Esophagus squamous epithelium (tissue), 5 donors: ENCODE results near the gene CHMP5. TPM values are rescaled to one million over a fixed set of nuclear protein-coding genes. Genes with fewer than 3 reads are reported as not detected.

Experiments used
- DNase-seq: peaks from one replicate; lab custom pipeline; 2025; lab: John Stamatoyannopoulos, UW
- H3K27ac ChIP-seq, 4 donors: fragments of 200-600 bp; sonication (generic); one replicate each; pipeline ENCODE4 v1.5.1; 2016 to 2019; ENCODE audit warnings: mild to moderate bottlenecking in 1 of 4
- H3K27me3 ChIP-seq, 4 donors: fragments of 200-600 bp; sonication (generic); 1 replicate in 3 of 4; 2 replicates in 1 of 4; pipeline versions ENCODE4 v1.5.1 to v1.6.0; 2017 to 2021; ENCODE audit warnings: antibody characterized with exemption in 1 of 4
- H3K36me3 ChIP-seq, 3 donors: fragments of 200-600 bp; sonication (generic); one replicate each; pipeline ENCODE4 v1.5.1; 2016 to 2019
- H3K4me1 ChIP-seq, 3 donors: fragments of 200-600 bp; sonication (generic); one replicate each; pipeline ENCODE4 v1.5.1; 2017 to 2019
- H3K4me3 ChIP-seq, 4 donors: fragments of 200-600 bp; sonication (generic); 1 replicate in 3 of 4; 2 replicates in 1 of 4; pipeline ENCODE4 v1.5.1; 2016 to 2019; ENCODE audit warnings: mild to moderate bottlenecking in 2 of 4, moderate library complexity in 1 of 4
- H3K9me3 ChIP-seq, 3 donors: fragments of 200-600 bp; sonication (generic); one replicate each; pipeline ENCODE4 v1.5.1; 2016 to 2019
- POLR2A ChIP-seq, 4 donors: fragments of 450-650 bp; IDR thresholded peaks; one replicate each; pipeline ENCODE4 v1.6.1; 2017; ENCODE audit warnings: antibody characterized with exemption in 4 of 4, mild to moderate bottlenecking in 4 of 4, moderate library complexity in 3 of 4
- WGBS, 2 donors: methylation state at CpG; one replicate each; pipeline ENCODE4 v1.1.5; 2018; 5-methylcytosine and 5-hydroxymethylcytosine counted together
- intact Hi-C: fragments of 100-400 bp; cut with DNase I; formaldehyde crosslinking; loops from one replicate; pipeline ENCODE4 v1.15.0; 2022
- total RNA-seq, 4 donors: library from RNA; depleted of rRNA; stranded (reverse); fragments of >200 nt; gene quantifications; one replicate each; pipeline ENCODE4 v1.1.0, GENCODE V29; 2016
- TF ChIP-seq, protein P1 (sequence below), 6 experiments: fragments of 450-650 bp in 4 of 6; fragments of 200-600 bp in 2 of 6; sonication (generic) in 2 of 6; IDR thresholded peaks; one replicate each; pipeline ENCODE4 v1.5.1; 2016 to 2019; ENCODE audit warnings: antibody characterized with exemption in 6 of 6, mild to moderate bottlenecking in 4 of 6, moderate library complexity in 4 of 6
- donor health status: DM: yes; HTN: yes; CAD: no.

The CHMP5 gene
- total RNA-seq, 4 donors from 2014 or later, result 37.7 to 62.5 (median 54.2) TPM

DNA sequence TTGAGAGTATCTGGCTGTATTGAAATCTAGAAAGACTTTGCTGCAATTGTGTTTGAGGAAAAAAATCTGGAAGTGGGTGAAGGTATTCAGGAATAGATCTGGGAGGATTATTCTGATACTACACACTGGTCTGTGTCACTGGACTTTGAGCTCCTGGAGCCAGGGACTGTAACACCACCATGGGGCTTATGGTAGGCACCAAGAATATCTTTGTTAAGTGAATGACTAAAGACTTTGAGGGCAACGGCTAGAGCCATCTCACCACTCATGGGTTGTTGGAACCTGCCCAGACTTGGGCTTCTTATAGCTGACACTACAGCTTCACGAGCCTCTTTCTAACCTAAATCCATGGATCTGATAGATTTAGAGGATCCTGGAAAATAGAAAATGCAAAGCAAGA is 35.7 kb downstream of the CHMP5 start:
- Histone ChIP-seq H3K9me3 (no peaks in the 10 kb centered on the region), H3K4me3 (no peak overlapping the region), H3K36me3 (peaks cover 16 to 100% (median 51%) of the 10 kb centered on the region in 3 donors), H3K27me3 (no peaks in the 10 kb centered on the region), H3K27ac (no peak overlapping the region), H3K4me1 (peaks cover 8 to 54% (median 22%) of the 10 kb centered on the region in 3 donors)
- intact Hi-C loops, result no loop called here
- DNase-seq, result no peak
- TF ChIP-seq, protein P1, sequence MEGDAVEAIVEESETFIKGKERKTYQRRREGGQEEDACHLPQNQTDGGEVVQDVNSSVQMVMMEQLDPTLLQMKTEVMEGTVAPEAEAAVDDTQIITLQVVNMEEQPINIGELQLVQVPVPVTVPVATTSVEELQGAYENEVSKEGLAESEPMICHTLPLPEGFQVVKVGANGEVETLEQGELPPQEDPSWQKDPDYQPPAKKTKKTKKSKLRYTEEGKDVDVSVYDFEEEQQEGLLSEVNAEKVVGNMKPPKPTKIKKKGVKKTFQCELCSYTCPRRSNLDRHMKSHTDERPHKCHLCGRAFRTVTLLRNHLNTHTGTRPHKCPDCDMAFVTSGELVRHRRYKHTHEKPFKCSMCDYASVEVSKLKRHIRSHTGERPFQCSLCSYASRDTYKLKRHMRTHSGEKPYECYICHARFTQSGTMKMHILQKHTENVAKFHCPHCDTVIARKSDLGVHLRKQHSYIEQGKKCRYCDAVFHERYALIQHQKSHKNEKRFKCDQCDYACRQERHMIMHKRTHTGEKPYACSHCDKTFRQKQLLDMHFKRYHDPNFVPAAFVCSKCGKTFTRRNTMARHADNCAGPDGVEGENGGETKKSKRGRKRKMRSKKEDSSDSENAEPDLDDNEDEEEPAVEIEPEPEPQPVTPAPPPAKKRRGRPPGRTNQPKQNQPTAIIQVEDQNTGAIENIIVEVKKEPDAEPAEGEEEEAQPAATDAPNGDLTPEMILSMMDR (IDR thresholded peaks at IDR 0.05), result no peak
- no peak for TF ChIP-seq POLR2A (IDR thresholded peaks at IDR 0.05)
- 42 to 67% methylated on average over 2 of the region's 2 CpGs for WGBS, 2 donors

DNA sequence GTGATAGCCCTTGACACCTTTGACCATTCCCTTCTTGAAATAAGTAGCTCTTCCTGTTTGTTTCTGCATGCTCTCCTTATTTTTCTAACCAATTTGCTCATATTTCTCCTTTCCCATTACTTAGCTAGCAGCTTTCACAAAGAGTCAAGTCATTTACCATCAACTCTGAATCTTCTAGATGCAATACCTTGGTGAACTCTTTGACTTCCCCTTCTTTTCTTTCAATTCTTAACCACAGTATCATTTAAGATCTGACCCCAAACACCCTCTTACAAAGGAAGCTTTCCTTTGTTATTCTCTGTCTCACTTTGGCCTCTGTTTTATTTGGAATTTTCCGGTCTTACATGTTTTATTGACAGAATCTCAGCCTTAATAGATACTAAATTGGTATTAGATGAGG is 39.5 kb downstream of the CHMP5 start:
- 78 to 92% methylated on average over 1 of the region's 1 CpG for WGBS, 2 donors
- DNase-seq, result no peak
- Histone ChIP-seq H3K4me3 (no peak overlapping the region), H3K27me3 (no peaks in the 10 kb centered on the region), H3K36me3 (peaks cover 35 to 100% (median 55%) of the 10 kb centered on the region in 3 donors), H3K9me3 (no peaks in the 10 kb centered on the region), H3K4me1 (peaks cover 0 to 26% (median under 1%) of the 10 kb centered on the region in 3 donors), H3K27ac (no peak overlapping the region)
- TF ChIP-seq, protein P1 (IDR thresholded peaks at IDR 0.05), result no peak
- no peak for TF ChIP-seq POLR2A (IDR thresholded peaks at IDR 0.05)
- intact Hi-C loops, result no loop called here

DNA sequence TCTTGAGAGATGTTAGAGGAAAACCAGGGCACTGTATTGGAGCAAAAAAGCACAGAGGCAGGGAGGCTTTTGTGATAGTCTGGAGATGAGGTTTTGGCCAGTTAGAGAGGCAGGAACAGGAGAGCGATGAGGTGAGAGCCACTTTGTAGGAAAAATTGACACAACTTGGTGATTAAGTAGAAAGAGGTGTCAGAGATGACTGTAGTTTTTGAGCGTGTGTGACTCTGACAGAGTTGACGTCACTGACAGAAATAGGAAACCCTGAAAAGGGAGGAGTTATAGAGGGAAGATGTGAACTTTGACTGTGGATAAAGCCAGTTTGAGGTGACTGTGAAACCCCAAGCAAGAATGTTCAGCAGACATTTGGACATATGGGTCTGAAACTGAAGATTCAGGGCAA is 41.2 kb downstream of the CHMP5 start:
- no peaks in the 10 kb centered on the region for H3K9me3 ChIP-seq
- WGBS, 2 donors, result 79 to 88% methylated on average over 3 of the region's 3 CpGs
- DNase-seq, result no peak
- TF ChIP-seq, protein P1 (IDR thresholded peaks at IDR 0.05), result no peak
- no peak for TF ChIP-seq POLR2A (IDR thresholded peaks at IDR 0.05)
- no peak overlapping the region for H3K27ac ChIP-seq
- intact Hi-C loops, result no loop called here
- no peaks in the 10 kb centered on the region for H3K27me3 ChIP-seq
- peaks cover 0 to 25% (median 3%) of the 10 kb centered on the region in 3 donors for H3K4me1 ChIP-seq
- no peak overlapping the region for H3K4me3 ChIP-seq
- peaks cover 39 to 100% (median 54%) of the 10 kb centered on the region in 3 donors for H3K36me3 ChIP-seq

DNA sequence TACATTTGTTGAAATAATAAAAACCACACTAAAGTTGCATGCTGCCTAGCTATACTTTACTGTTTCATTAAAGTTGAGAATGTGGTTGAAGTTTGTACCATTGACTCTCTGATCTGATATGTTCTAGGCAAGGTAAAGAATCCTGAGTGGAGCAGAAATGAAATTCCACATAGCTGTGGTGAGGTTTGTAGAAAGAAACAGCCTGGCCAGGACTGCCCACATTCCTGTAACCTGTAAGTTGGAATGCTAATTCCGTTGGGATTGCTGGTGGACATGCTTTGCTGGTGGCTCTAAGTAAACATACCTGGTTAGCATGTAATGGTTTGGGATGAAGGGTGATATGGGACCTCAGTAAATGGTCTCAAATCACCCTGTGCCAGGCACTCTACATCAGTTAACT is 42.2 kb downstream of the CHMP5 start:
- Histone ChIP-seq H3K9me3 (no peaks in the 10 kb centered on the region), H3K36me3 (peaks cover 46 to 100% (median 60%) of the 10 kb centered on the region in 3 donors), H3K4me1 (peaks cover 0 to 25% (median 3%) of the 10 kb centered on the region in 3 donors), H3K4me3 (no peak overlapping the region), H3K27ac (no peak overlapping the region), H3K27me3 (no peaks in the 10 kb centered on the region)
- no peak for DNase-seq
- WGBS, 2 donors, result 77 to 100% methylated on average over 1 of the region's 1 CpG
- intact Hi-C loops, result no loop called here
- TF ChIP-seq, protein P1 (IDR thresholded peaks at IDR 0.05), result no peak
- TF ChIP-seq POLR2A (IDR thresholded peaks at IDR 0.05), result no peak

DNA sequence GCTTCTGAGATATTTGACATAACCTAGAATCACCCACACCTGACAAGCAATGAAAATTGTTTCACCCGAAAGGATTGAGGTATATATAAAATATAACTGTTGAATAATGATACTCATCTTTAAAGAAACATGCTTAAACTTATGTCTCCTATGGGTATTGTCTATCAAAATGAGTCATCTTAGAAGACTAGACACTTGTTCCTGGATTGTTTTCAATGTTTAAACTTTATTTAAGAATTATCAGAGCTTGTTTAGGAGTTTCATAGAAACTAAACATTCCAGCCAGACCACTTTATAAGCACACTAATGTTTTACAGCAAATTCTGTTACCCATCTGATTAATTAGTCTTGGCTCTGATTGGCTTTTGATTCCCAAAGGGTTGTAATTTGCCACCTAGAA is 45.1 kb downstream of the CHMP5 start:
- Histone ChIP-seq H3K27me3 (no peaks in the 10 kb centered on the region), H3K4me1 (peaks cover 0 to 25% (median 3%) of the 10 kb centered on the region in 3 donors), H3K4me3 (no peak overlapping the region), H3K36me3 (peaks cover 35 to 100% (median 57%) of the 10 kb centered on the region in 3 donors), H3K9me3 (no peaks in the 10 kb centered on the region), H3K27ac (peak overlapping the region in 2 of 4 donors; percentile 30 to 50)
- no peak for DNase-seq
- intact Hi-C loops, result no loop called here
- 41 to 64% methylated on average over 1 of the region's 1 CpG for WGBS, 2 donors
- TF ChIP-seq, protein P1 (IDR thresholded peaks at IDR 0.05), result no peak
- TF ChIP-seq POLR2A (IDR thresholded peaks at IDR 0.05), result no peak
